ENCODE data around the gene RTN4R.

DNA sequence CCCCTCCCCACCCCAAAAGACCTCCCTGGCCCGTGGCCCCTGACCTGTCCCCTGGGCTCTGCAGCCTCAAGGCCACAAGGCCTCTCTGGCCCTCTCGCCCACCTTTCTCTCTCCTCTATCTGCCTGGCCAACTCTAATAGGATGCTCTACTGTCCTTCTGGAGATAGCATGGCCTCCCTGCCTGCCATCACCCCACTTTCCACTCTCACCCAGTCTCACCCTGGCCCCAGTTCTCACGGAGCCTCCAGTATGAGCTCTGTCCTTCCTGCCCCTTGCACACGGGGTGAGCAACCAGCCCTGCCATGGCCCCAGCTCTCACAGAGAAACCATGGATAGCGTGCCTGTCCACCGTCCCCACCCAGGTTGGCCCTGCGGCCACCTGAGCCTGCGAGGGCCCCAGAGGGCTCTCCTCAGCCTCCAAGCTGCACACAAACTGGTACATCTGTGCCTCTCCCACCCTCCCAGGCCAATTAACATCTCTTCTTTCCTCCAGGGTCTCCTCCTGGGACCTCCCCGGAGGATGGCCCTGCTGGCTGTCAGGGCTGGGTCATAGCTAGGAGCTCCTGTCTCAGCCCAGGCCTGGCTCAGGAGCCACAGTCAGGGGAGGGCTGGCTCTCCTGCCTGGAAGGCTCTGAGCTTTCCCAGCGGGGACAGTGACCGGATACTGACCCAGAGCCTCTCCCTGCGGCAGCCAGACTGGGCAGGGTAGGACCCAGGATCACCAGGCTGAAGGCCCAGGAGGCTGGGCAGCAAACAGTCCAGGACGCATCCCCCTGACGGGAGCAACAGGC lies 22.3 kb downstream of the RTN4R start:
- TF ChIP-seq POLR2A (IDR thresholded peaks at IDR 0.05; ENCODE audit: low read depth, low read length): no peak
- no peak for TF ChIP-seq TAF1 (IDR thresholded peaks at IDR 0.05; ENCODE audit: low read depth, low read length)
- TF ChIP-seq POLR2AphosphoS5 (IDR thresholded peaks at IDR 0.05; ENCODE audit: low read depth, low read length): no peak
- TF ChIP-seq SPI1 (IDR thresholded peaks at IDR 0.05; ENCODE audit: low read depth, low read length): no peak
- no peak for TF ChIP-seq PAX5 (IDR thresholded peaks at IDR 0.05; ENCODE audit: insufficient read depth, low read length, severe bottlenecking)
